PFSK-1 (cell line): ENCODE results near the gene SLX9.

ENCODE experiments used
- FOXP2 ChIP-seq: optimal IDR thresholded peaks from 2 replicates; pipeline ENCODE3; 2011; ENCODE audit warnings: borderline replicate concordance, control low read depth, inconsistent platforms; ENCODE audit not compliant: insufficient read depth; ENCODE audit errors: extremely low read length, extremely low read depth
- POLR2AphosphoS5 ChIP-seq: IDR thresholded peaks from 2 replicates; pipeline ENCODE4 v1.6.1; 2012; ENCODE audit warnings: low read depth, mild to moderate bottlenecking, control low read depth, low read length, moderate library complexity
- REST ChIP-seq, 2 experiments: IDR thresholded peaks; 2 replicates each; pipeline versions ENCODE4 v1.6.1 to v1.8.0; 2011 to 2012; ENCODE audit warnings: low read depth in 2 of 2, low read length in 2 of 2, control low read depth in 1 of 2, inconsistent platforms in 1 of 2, mild to moderate bottlenecking in 1 of 2, moderate library complexity in 1 of 2; ENCODE audit not compliant: insufficient read depth in 1 of 2
- SIN3A ChIP-seq: IDR thresholded peaks from 2 replicates; pipeline ENCODE4 v1.6.1; 2012; ENCODE audit warnings: mild to moderate bottlenecking, low read length, moderate library complexity, borderline replicate concordance; ENCODE audit not compliant: insufficient read depth
- TAF1 ChIP-seq: IDR thresholded peaks from 2 replicates; pipeline ENCODE4 v1.6.1; 2012; ENCODE audit warnings: low read length, control low read depth, borderline replicate concordance; ENCODE audit not compliant: insufficient read depth

SLX9 gene

GRCh38 chr21:44987886-44988606 is 48.2 kb downstream of the SLX9 start:
- no peak for TF ChIP-seq TAF1
- no peak for TF ChIP-seq REST (IDR thresholded peaks at IDR 0.05; ENCODE audit: insufficient read depth in 1 of 2, low read depth in 2 of 2, low read length in 2 of 2)
- no peak for TF ChIP-seq FOXP2
- no peak for TF ChIP-seq POLR2AphosphoS5
- TF ChIP-seq SIN3A = no peak

DNA sequence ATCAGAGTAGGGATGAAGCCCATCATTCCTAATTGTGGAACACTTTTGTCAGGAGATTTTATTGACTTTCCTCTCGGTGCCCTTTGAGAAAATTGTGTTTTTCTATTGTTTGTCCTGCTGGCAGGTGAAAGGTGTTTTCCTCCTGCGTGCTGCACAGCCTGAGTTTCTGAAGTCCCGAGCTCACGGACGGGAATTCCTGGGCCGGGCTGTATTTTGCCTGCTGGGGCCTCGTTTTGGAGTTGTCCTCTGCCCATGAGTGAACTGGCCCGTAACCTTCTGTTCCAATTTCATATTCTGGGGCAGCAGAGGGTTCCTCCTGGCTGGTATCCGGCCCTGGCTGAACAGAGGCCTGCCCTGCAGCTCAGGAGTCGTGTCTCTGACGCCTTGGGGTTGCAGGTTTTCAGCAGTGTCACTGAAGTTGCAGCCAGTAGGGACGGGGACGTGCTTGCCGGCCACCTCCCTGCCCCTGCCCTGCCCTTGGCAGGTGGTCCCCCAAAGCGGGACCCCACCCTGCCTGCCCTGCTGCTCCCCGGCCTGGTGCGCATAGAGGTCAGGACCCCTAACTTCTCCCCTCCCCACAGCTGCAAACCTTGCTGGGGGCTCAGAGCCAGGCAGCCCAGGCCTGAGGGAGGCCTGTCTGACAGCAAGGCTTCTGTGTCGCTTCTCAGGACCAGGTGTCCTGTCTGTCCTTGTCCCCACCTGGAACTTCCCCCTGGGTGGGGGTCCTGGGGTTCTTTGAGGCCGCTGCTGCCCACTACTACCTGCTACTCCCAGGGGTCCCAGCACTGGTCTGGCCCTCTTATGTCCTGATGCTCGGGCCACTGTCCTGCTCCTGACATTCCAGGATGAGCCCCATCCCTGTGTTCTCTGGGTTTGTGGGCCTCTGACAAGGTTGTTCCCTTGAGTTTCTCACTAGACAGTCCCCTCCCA is 49.0 kb downstream of the SLX9 start:
- TF ChIP-seq POLR2AphosphoS5 = no peak
- TF ChIP-seq SIN3A = no peak
- TF ChIP-seq FOXP2 = no peak

- TF ChIP-seq FOXP2 = no peak
- no peak for TF ChIP-seq REST (IDR thresholded peaks at IDR 0.05; ENCODE audit: insufficient read depth in 1 of 2, low read depth in 2 of 2, low read length in 2 of 2)
- TF ChIP-seq TAF1 = no peak
- no peak for TF ChIP-seq POLR2AphosphoS5
- TF ChIP-seq SIN3A = no peak
Measured at GRCh38 chr21:44989537-44989886, 49.7 kb downstream of the SLX9 start.

DNA sequence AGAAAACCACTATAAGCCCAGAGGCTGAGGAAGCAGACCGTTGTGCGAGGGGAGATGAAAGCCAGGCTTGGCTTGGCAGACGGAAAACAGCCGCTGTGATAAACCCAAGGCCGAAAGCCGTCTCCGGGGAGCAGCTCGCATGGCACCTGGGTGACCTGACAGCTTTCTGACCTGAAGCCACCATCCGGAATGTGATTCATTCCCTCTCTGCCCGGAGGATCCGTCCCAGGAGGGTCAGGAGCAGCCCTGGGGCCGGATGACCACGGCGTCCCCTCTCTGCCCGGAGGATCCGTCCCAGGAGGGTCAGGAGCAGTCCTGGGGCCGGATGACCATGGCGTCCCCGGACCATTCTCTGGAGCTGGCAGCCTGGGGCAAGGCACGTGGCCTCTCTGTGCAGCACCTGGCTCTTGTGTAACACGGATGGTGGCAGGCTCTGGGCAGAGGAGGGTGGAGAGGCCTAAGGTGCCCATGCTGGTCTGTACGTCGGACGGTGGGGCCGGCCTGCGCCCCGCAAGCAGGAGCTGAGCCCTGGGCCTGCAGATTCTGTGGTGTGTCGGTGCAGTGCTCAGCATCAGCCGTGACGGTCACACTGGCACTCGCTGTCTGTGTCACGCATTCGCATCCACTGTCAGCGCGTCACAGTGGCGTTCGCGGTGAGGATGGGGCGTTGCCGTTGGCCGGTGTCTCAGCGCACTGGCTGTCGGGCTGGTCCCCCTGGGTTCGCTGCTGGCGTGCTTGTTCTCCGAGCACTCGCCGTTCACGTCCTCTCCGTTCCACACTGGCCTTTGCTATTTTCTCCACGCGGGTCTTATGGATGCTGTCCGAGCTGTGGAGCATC is 50.3 kb downstream of the SLX9 start:
- TF ChIP-seq REST (IDR thresholded peaks at IDR 0.05; ENCODE audit: insufficient read depth in 1 of 2, low read depth in 2 of 2, low read length in 2 of 2) (no peak), SIN3A (no peak), TAF1 (no peak), POLR2AphosphoS5 (no peak), FOXP2 (no peak)

DNA sequence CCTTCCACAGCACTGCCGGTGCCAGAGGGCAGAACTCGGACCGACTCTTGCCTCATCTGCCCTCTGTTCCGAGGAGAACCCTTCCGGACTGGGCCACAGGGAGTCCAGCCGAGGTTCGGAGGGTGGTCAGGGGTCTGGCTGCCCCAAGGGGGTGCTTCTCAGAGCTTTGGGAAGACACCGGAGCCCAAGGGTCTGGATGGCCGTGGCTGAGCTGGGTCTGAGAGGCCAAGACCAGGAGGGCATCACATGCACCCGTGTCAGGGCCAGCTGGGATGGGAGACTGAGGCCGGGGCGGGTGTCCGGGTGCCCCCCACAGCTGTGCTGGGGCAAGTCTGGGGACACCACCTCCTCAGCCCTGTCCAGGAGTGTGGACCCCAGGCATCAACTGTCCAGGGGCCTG is 51.1 kb downstream of the SLX9 start:
- TF ChIP-seq TAF1 (no peak), FOXP2 (no peak), POLR2AphosphoS5 (no peak), REST (IDR thresholded peaks at IDR 0.05; ENCODE audit: insufficient read depth in 1 of 2, low read depth in 2 of 2, low read length in 2 of 2) (no peak), SIN3A (no peak)
